SK-N-SH (cell line): ENCODE measurements around the gene CRYZL1. TPM values are rescaled to one million over a fixed set of nuclear protein-coding genes. Genes with fewer than 3 reads are reported as not detected.

ENCODE experiments used
- CTCF ChIA-PET: fragments of 300-600, 350-600 bp; formaldehyde crosslinking; extraction: SDS; loops from one replicate; lab custom pipeline; 2021; lab: Yijun Ruan, JAX
- POLR2A ChIA-PET: fragments of 350-600 bp; sonication (Branson Sonifier 250); formaldehyde crosslinking; extraction: SDS; loops from one replicate; lab custom pipeline; 2020; ENCODE audit warnings: antibody characterized with exemption, inconsistent platforms; lab: Yijun Ruan, JAX
- DNase-seq: peaks from one replicate; pipeline ENCODE4 v3.0.0; 2012
- H2AFZ ChIP-seq: fragments of 200-600 bp; sonication (generic); 2 replicates; pipeline ENCODE4 v1.8.1; 2016; ENCODE audit warnings: antibody characterized with exemption, mild to moderate bottlenecking, low read depth
- H3F3A ChIP-seq: fragments of 200-600 bp; sonication (generic); replicated peaks from 2 replicates; pipeline ENCODE3; 2016; ENCODE audit warnings: antibody characterized with exemption, mild to moderate bottlenecking; ENCODE audit not compliant: insufficient read depth
- H3K27ac ChIP-seq, 2 experiments: fragments of 200-500 bp in 1 of 2; fragments of 200-600 bp in 1 of 2; sonication (Bioruptor generic) in 1 of 2; sonication (generic), shearing (Covaris generic) in 1 of 2; 2 replicates each; pipeline versions ENCODE4 v1.5.1 to v1.6.1; 2014 to 2016; ENCODE audit warnings: low read depth in 2 of 2, inconsistent platforms in 1 of 2, low read length in 1 of 2, mild to moderate bottlenecking in 1 of 2, mixed read lengths in 1 of 2
- H3K27me3 ChIP-seq: fragments of 200-600 bp; sonication (generic), shearing (Covaris generic); 2 replicates; pipeline ENCODE4 v1.6.1; 2016; ENCODE audit warnings: mixed run types; ENCODE audit not compliant: insufficient read depth
- H3K36me3 ChIP-seq, 2 experiments: fragments of 200-500 bp in 1 of 2; fragments of 200-600 bp in 1 of 2; sonication (Bioruptor generic) in 1 of 2; sonication (generic) in 1 of 2; replicated peaks in 1 of 2; 2 replicates each; pipeline versions ENCODE3 to v1.5.1; 2014 to 2016; ENCODE audit warnings: low read length in 1 of 2, mild to moderate bottlenecking in 1 of 2; ENCODE audit not compliant: insufficient read depth in 2 of 2, control insufficient read depth in 1 of 2
- H3K4me1 ChIP-seq, 2 experiments: fragments of 200-500 bp in 1 of 2; fragments of 200-600 bp in 1 of 2; sonication (Bioruptor generic) in 1 of 2; sonication (generic), shearing (Covaris generic) in 1 of 2; 2 replicates each; pipeline versions ENCODE4 v1.5.1 to v1.6.1; 2014 to 2016; ENCODE audit warnings: low read depth in 1 of 2, low read length in 1 of 2, mixed run types in 1 of 2; ENCODE audit not compliant: insufficient read depth in 2 of 2, control insufficient read depth in 1 of 2
- H3K4me2 ChIP-seq: fragments of 200-600 bp; sonication (generic), shearing (Covaris generic); 2 replicates; pipeline ENCODE4 v1.6.1; 2017; ENCODE audit warnings: mixed run types
- H3K4me3 ChIP-seq, 2 experiments: fragments of 200-500 bp in 1 of 2; fragments of 200-600 bp in 1 of 2; sonication (Bioruptor generic) in 1 of 2; sonication (generic), shearing (Covaris generic) in 1 of 2; 2 replicates each; pipeline versions ENCODE4 v1.5.1 to v1.8.1; 2014 to 2016; ENCODE audit warnings: low read depth in 2 of 2, inconsistent platforms in 1 of 2, low read length in 1 of 2, mild to moderate bottlenecking in 1 of 2, mixed read lengths in 1 of 2, moderate library complexity in 1 of 2
- H3K79me2 ChIP-seq: fragments of 200-600 bp; sonication (generic); 2 replicates; pipeline ENCODE4 v1.8.1; 2017; ENCODE audit warnings: mild to moderate bottlenecking; ENCODE audit not compliant: insufficient read depth
- H3K9ac ChIP-seq: fragments of 200-600 bp; sonication (generic); 2 replicates; pipeline ENCODE4 v1.6.1; 2017; ENCODE audit warnings: mixed run types
- H3K9me2 ChIP-seq: fragments of 200-600 bp; sonication (generic); 2 replicates; pipeline ENCODE4 v1.6.1; 2017; ENCODE audit warnings: mixed run types
- H3K9me3 ChIP-seq: fragments of 200-600 bp; sonication (generic); 2 replicates; pipeline ENCODE4 v1.6.1; 2017; ENCODE audit warnings: mixed run types, mild to moderate bottlenecking, moderate library complexity
- H4K20me1 ChIP-seq: fragments of 200-600 bp; sonication (generic); 2 replicates; pipeline ENCODE4 v1.6.1; 2017; ENCODE audit warnings: mild to moderate bottlenecking, mixed run types; ENCODE audit not compliant: insufficient read depth
- ELF1 ChIP-seq: IDR thresholded peaks from 2 replicates; pipeline ENCODE4 v1.4.0; 2012
- EZH2phosphoT487 ChIP-seq: fragments of 200-600 bp; sonication (generic); IDR thresholded peaks from 2 replicates; pipeline ENCODE4 v1.6.1; 2017; ENCODE audit warnings: low read depth, mixed run types, mild to moderate bottlenecking, antibody characterized with exemption, moderate library complexity, borderline replicate concordance
- FOSL2 ChIP-seq: IDR thresholded peaks from 2 replicates; pipeline ENCODE4 v1.4.0; 2012; ENCODE audit warnings: low read depth, mild to moderate bottlenecking, moderate library complexity, borderline replicate concordance
- GABPA ChIP-seq: IDR thresholded peaks from 2 replicates; pipeline ENCODE4 v1.4.0; 2012; ENCODE audit warnings: low read depth, mild to moderate bottlenecking
- GATA2 ChIP-seq: sonication (generic); formaldehyde crosslinking; IDR thresholded peaks from 2 replicates; pipeline ENCODE4 v1.5.0; 2020; ENCODE audit warnings: mild to moderate bottlenecking, missing genetic modification reagents
- MXI1 ChIP-seq: IDR thresholded peaks from 2 replicates; pipeline ENCODE4 v1.6.1; 2012; ENCODE audit warnings: mild to moderate bottlenecking, low read depth, low read length, improper control_type of control experiment
- NFIC ChIP-seq: IDR thresholded peaks from 2 replicates; pipeline ENCODE4 v1.4.0; 2012; ENCODE audit warnings: borderline replicate concordance
- NRF1 ChIP-seq: IDR thresholded peaks from 2 replicates; pipeline ENCODE4 v1.6.1; 2012; ENCODE audit warnings: low read depth, mild to moderate bottlenecking, low read length
- RAD21 ChIP-seq: IDR thresholded peaks from 2 replicates; pipeline ENCODE4 v1.6.1; 2012; ENCODE audit warnings: mild to moderate bottlenecking, low read length
- RFX5 ChIP-seq: IDR thresholded peaks from 2 replicates; pipeline ENCODE4 v1.6.1; 2012; ENCODE audit warnings: mild to moderate bottlenecking, improper control_type of control experiment, low read length
- TAF1 ChIP-seq: IDR thresholded peaks from 2 replicates; pipeline ENCODE4 v1.6.1; 2012; ENCODE audit warnings: low read depth, mild to moderate bottlenecking, low read length, moderate library complexity, borderline replicate concordance
- TEAD4 ChIP-seq: IDR thresholded peaks from 2 replicates; pipeline ENCODE4 v1.4.0; 2012; ENCODE audit warnings: mild to moderate bottlenecking, borderline replicate concordance; ENCODE audit not compliant: insufficient read depth
- WGBS: methylation state at CpG from one replicate; pipeline ENCODE4 v1.1.6; 2017; ENCODE audit warnings: low lambda C conversion rate; 5-methylcytosine and 5-hydroxymethylcytosine counted together
- polyA plus RNA-seq, 3 experiments: library from polyadenylated mRNA; depleted of rRNA; stranded (reverse); fragments of >200 nt; gene quantifications; 2 replicates each; pipeline ENCODE4 v1.2.3, GENCODE V29; 2012
- TF ChIP-seq, protein P1 (sequence below): fragments of 150-350 bp; IDR thresholded peaks from 2 replicates; pipeline ENCODE4 v1.6.1; 2016; ENCODE audit warnings: mild to moderate bottlenecking, low read depth, low read length
- TF ChIP-seq, protein P2 (sequence below): fragments of 150-350 bp; IDR thresholded peaks from 2 replicates; pipeline ENCODE4 v1.6.1; 2017; ENCODE audit warnings: antibody characterized with exemption, low read length, low read depth, borderline replicate concordance
- TF ChIP-seq, protein P3 (sequence below): IDR thresholded peaks from 2 replicates; pipeline ENCODE4 v1.4.0; 2012; ENCODE audit warnings: low read depth, borderline replicate concordance
- TF ChIP-seq, protein P4 (sequence below): fragments of 200-600 bp; sonication (generic); IDR thresholded peaks from 2 replicates; pipeline ENCODE4 v1.6.1; 2017; ENCODE audit warnings: antibody characterized with exemption, mild to moderate bottlenecking, moderate library complexity
- TF ChIP-seq, protein P5 (sequence below): IDR thresholded peaks from 2 replicates; pipeline ENCODE4; 2012
- TF ChIP-seq, protein P6 (sequence below): IDR thresholded peaks from 2 replicates; pipeline ENCODE4 v1.4.0; 2012; ENCODE audit warnings: low read depth

Gene CRYZL1
- polyA plus RNA-seq, 1 of the 3 experiments (the other 2 are of a cell fraction): 26.3 TPM

DNA sequence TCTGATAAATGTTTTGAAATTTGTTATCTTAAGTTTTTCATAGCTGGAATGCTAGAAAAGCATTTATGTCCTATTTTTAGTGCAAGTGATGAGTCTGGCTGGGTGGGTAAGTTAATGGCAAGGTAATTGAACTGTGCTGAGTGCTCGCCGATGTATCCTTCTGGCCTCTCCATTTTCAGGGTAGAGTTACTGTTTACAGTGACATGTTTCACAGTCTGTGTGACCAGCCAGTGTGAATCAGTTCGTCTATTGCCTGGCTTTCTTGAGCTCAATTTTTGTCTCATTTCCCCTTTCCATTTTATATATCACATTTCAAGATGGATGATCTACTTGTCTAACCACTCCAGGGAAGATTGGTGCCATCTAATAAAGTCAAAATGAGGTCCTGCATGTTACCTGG is 44.8 kb upstream of the CRYZL1 start:
- H3K9me3 ChIP-seq: no peaks in the 10 kb centered on the region
- POLR2A ChIA-PET: no interaction called here
- H3K9me2 ChIP-seq: no peaks in the 10 kb centered on the region
- 100% methylated on average over 3 of the region's 3 CpGs for WGBS
- no peak for TF ChIP-seq NRF1
- no peak for TF ChIP-seq RAD21
- TF ChIP-seq, protein P1, sequence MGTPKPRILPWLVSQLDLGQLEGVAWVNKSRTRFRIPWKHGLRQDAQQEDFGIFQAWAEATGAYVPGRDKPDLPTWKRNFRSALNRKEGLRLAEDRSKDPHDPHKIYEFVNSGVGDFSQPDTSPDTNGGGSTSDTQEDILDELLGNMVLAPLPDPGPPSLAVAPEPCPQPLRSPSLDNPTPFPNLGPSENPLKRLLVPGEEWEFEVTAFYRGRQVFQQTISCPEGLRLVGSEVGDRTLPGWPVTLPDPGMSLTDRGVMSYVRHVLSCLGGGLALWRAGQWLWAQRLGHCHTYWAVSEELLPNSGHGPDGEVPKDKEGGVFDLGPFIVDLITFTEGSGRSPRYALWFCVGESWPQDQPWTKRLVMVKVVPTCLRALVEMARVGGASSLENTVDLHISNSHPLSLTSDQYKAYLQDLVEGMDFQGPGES: no peak
- TF ChIP-seq EZH2phosphoT487: no peak
- TF ChIP-seq, protein P2, sequence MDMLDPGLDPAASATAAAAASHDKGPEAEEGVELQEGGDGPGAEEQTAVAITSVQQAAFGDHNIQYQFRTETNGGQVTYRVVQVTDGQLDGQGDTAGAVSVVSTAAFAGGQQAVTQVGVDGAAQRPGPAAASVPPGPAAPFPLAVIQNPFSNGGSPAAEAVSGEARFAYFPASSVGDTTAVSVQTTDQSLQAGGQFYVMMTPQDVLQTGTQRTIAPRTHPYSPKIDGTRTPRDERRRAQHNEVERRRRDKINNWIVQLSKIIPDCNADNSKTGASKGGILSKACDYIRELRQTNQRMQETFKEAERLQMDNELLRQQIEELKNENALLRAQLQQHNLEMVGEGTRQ: no peak
- TF ChIP-seq FOSL2: no peak
- TF ChIP-seq TAF1: no peak
- no peak for TF ChIP-seq GABPA
- TF ChIP-seq, protein P3, sequence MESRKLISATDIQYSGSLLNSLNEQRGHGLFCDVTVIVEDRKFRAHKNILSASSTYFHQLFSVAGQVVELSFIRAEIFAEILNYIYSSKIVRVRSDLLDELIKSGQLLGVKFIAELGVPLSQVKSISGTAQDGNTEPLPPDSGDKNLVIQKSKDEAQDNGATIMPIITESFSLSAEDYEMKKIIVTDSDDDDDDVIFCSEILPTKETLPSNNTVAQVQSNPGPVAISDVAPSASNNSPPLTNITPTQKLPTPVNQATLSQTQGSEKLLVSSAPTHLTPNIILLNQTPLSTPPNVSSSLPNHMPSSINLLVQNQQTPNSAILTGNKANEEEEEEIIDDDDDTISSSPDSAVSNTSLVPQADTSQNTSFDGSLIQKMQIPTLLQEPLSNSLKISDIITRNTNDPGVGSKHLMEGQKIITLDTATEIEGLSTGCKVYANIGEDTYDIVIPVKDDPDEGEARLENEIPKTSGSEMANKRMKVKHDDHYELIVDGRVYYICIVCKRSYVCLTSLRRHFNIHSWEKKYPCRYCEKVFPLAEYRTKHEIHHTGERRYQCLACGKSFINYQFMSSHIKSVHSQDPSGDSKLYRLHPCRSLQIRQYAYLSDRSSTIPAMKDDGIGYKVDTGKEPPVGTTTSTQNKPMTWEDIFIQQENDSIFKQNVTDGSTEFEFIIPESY: no peak
- TF ChIP-seq, protein P4, sequence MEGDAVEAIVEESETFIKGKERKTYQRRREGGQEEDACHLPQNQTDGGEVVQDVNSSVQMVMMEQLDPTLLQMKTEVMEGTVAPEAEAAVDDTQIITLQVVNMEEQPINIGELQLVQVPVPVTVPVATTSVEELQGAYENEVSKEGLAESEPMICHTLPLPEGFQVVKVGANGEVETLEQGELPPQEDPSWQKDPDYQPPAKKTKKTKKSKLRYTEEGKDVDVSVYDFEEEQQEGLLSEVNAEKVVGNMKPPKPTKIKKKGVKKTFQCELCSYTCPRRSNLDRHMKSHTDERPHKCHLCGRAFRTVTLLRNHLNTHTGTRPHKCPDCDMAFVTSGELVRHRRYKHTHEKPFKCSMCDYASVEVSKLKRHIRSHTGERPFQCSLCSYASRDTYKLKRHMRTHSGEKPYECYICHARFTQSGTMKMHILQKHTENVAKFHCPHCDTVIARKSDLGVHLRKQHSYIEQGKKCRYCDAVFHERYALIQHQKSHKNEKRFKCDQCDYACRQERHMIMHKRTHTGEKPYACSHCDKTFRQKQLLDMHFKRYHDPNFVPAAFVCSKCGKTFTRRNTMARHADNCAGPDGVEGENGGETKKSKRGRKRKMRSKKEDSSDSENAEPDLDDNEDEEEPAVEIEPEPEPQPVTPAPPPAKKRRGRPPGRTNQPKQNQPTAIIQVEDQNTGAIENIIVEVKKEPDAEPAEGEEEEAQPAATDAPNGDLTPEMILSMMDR: no peak
- TF ChIP-seq ELF1: no peak
- TF ChIP-seq NFIC: no peak
- no peak for TF ChIP-seq MXI1
- TF ChIP-seq, protein P5, sequence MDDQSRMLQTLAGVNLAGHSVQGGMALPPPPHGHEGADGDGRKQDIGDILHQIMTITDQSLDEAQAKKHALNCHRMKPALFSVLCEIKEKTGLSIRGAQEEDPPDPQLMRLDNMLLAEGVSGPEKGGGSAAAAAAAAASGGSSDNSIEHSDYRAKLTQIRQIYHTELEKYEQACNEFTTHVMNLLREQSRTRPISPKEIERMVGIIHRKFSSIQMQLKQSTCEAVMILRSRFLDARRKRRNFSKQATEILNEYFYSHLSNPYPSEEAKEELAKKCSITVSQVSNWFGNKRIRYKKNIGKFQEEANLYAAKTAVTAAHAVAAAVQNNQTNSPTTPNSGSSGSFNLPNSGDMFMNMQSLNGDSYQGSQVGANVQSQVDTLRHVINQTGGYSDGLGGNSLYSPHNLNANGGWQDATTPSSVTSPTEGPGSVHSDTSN: no peak
- no peak for TF ChIP-seq RFX5
- TF ChIP-seq TEAD4: no peak
- no peak for TF ChIP-seq GATA2 (CRISPR knock-in tag)
- TF ChIP-seq, protein P6, sequence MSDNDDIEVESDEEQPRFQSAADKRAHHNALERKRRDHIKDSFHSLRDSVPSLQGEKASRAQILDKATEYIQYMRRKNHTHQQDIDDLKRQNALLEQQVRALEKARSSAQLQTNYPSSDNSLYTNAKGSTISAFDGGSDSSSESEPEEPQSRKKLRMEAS: no peak
- peaks cover 34% of the 10 kb centered on the region for H3F3A ChIP-seq
- no peak overlapping the region for H3K9ac ChIP-seq
- peaks cover 8 to 39% of the 10 kb centered on the region in 2 experiments for H3K4me1 ChIP-seq
- peaks cover 92% of the 10 kb centered on the region for H3K79me2 ChIP-seq
- peaks cover 7% of the 10 kb centered on the region; the same call in 1 of the 2 replicates for H4K20me1 ChIP-seq
- peak overlapping the region; percentile 29 to 85; a peak in 3 of 4 replicates for H3K27ac ChIP-seq
- H3K4me3 ChIP-seq: no peak overlapping the region
- no peaks in the 10 kb centered on the region for H3K36me3 ChIP-seq
- no peak overlapping the region for H2AFZ ChIP-seq
- H3K27me3 ChIP-seq: no peaks in the 10 kb centered on the region
- H3K4me2 ChIP-seq: peak overlapping the region; percentile 51; the same call in 1 of the 2 replicates
- no peak for DNase-seq
- CTCF ChIA-PET: no interaction called here
